ENCODE measurements around the gene KIAA1755. TPM values are rescaled to one million over a fixed set of nuclear protein-coding genes. Genes with fewer than 3 reads are reported as not detected.

KIAA1755 gene
- total and polyA plus RNA-seq, 2 donors (not counting 1 experiment from before 2014, with no cell fraction given), result not detected

DNA sequence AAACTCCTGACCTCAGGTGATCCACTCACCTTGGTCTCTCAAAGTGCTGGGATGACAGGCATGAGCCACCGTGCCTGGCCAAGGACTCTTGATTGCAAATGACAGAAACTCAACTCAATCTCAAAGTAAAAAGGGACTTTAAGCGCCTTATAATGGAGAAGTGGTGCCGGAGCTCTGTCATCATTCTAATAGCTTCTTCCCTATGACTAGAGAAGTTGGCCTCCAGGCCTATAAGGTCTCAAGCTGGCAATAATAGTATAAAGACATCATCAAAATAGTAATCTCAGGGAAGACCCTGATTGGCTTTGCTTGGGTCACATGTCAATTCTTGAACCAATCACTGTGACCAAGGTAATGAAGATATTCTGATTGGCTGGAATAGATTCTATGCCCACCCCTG, 8.5 kb upstream of the KIAA1755 start:
- no peak overlapping the region for H3K27ac ChIP-seq (ENCODE audit: low read length in 2 of 2)
- Mint-ChIP-seq H3K27ac (no peak overlapping the region), H3K4me3 (no peak overlapping the region), H3K9me3 (ENCODE audit: insufficient read depth) (no peaks in the 10 kb centered on the region), H3K4me1 (no peaks in the 10 kb centered on the region), H3K27me3 (peaks cover 30% of the 10 kb centered on the region)
- H3K79me2 ChIP-seq (ENCODE audit: control insufficient read depth, insufficient read depth, low read length), result no peaks in the 10 kb centered on the region
- ChIA-PET POLR2A (no interaction called here), CTCF (interaction anchor here (0.7 kb wide), 1 partner anchor 918 kb away, joined by 3 read pairs; no protein-coding TSS in a partner anchor)
- H3K4me3 ChIP-seq (ENCODE audit: control extremely low read depth in 1 of 5, extremely low read depth in 1 of 5, insufficient read depth in 1 of 5, low read depth in 2 of 5, low read length in 4 of 5), result no peak overlapping the region
- no peak for ATAC-seq (ENCODE audit: low read depth)
- no peaks in the 10 kb centered on the region for H3K36me3 ChIP-seq (replicated peaks in 1 of 2; ENCODE audit: control extremely low read depth in 1 of 2, control insufficient read depth in 1 of 2, extremely low read depth in 1 of 2, insufficient read depth in 2 of 2, low read length in 1 of 2)
- TF ChIP-seq, protein P1, sequence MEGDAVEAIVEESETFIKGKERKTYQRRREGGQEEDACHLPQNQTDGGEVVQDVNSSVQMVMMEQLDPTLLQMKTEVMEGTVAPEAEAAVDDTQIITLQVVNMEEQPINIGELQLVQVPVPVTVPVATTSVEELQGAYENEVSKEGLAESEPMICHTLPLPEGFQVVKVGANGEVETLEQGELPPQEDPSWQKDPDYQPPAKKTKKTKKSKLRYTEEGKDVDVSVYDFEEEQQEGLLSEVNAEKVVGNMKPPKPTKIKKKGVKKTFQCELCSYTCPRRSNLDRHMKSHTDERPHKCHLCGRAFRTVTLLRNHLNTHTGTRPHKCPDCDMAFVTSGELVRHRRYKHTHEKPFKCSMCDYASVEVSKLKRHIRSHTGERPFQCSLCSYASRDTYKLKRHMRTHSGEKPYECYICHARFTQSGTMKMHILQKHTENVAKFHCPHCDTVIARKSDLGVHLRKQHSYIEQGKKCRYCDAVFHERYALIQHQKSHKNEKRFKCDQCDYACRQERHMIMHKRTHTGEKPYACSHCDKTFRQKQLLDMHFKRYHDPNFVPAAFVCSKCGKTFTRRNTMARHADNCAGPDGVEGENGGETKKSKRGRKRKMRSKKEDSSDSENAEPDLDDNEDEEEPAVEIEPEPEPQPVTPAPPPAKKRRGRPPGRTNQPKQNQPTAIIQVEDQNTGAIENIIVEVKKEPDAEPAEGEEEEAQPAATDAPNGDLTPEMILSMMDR (IDR thresholded peaks at IDR 0.05), result no peak
- no peak for TF ChIP-seq EZH2 (IDR thresholded peaks at IDR 0.05; ENCODE audit: borderline replicate concordance, insufficient read depth, low read depth, low read length, poor library complexity, severe bottlenecking)
- no peak overlapping the region for H2AFZ ChIP-seq (ENCODE audit: insufficient read depth, low read depth, low read length, poor library complexity, severe bottlenecking)
- no peak for DNase-seq
- H3K9me3 ChIP-seq (ENCODE audit: control extremely low read depth in 1 of 3, control insufficient read depth in 2 of 3, insufficient read depth in 1 of 3, low read length in 2 of 3), result peaks cover 0 to 6% (median 0%) of the 10 kb centered on the region in 3 donors
- no peaks in the 10 kb centered on the region for H3K4me1 ChIP-seq (ENCODE audit: control insufficient read depth in 2 of 2, insufficient read depth in 2 of 2, low read length in 2 of 2)
- H3K27me3 ChIP-seq (replicated peaks in 1 of 4; ENCODE audit: control extremely low read depth in 1 of 4, control insufficient read depth in 3 of 4, insufficient read depth in 4 of 4, low read length in 3 of 4), result peaks cover 0 to 3% (median 0%) of the 10 kb centered on the region in 4 experiments
- intact Hi-C loops (cut with micrococcal nuclease), result no loop called here
- no peak overlapping the region for H3K9ac ChIP-seq (ENCODE audit: low read length)
- no peak overlapping the region for H3K4me2 ChIP-seq (replicated peaks; ENCODE audit: low read depth, low read length, poor library complexity, severe bottlenecking)
- no CpG with 5 or more reads among the region's 3 CpGs for WGBS (ENCODE audit: insufficient coverage)
- H4K20me1 ChIP-seq (ENCODE audit: control insufficient read depth, insufficient read depth, low read length, poor library complexity, severe bottlenecking), result no peaks in the 10 kb centered on the region

DNA sequence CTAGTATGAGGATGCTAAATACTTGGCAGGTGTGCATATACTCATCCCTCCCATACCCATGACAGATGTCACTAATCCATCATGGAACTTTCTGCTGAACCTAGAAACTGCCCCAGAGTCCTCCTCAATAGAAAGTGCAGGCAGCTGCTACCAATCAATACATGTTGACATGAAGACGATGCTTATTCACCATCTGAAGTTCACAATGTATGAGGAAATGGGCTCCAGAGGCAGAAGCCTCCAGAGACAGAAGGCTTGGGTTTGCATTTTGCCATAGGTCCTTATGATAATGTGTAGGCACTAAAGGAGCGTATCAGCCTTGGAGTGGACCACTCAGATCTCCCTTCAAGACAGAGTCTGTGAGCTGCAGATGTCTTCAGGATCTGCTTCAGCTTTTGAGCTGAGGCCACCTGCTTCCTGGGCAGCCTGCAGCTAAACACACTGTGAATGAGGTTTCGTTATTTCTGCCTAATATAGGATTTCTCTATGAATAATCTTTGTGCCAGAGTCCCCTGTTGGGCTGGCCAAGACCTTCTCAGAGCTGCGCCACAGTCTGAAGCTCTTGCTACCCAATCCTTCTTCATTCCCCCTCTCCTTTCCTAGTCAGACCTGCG, 7.5 kb upstream of the KIAA1755 start:
- Histone ChIP-seq H3K4me1 (ENCODE audit: control insufficient read depth in 2 of 2, insufficient read depth in 2 of 2, low read length in 2 of 2) (no peaks in the 10 kb centered on the region), H2AFZ (ENCODE audit: insufficient read depth, low read depth, low read length, poor library complexity, severe bottlenecking) (no peak overlapping the region), H3K9ac (ENCODE audit: low read length) (no peak overlapping the region), H3K36me3 (replicated peaks in 1 of 2; ENCODE audit: control extremely low read depth in 1 of 2, control insufficient read depth in 1 of 2, extremely low read depth in 1 of 2, insufficient read depth in 2 of 2, low read length in 1 of 2) (no peaks in the 10 kb centered on the region), H4K20me1 (ENCODE audit: control insufficient read depth, insufficient read depth, low read length, poor library complexity, severe bottlenecking) (no peaks in the 10 kb centered on the region), H3K4me2 (replicated peaks; ENCODE audit: low read depth, low read length, poor library complexity, severe bottlenecking) (no peak overlapping the region), H3K4me3 (ENCODE audit: control extremely low read depth in 1 of 5, extremely low read depth in 1 of 5, insufficient read depth in 1 of 5, low read depth in 2 of 5, low read length in 4 of 5) (no peak overlapping the region), H3K79me2 (ENCODE audit: control insufficient read depth, insufficient read depth, low read length) (no peaks in the 10 kb centered on the region), H3K27ac (ENCODE audit: low read length in 2 of 2) (no peak overlapping the region), H3K9me3 (ENCODE audit: control extremely low read depth in 1 of 3, control insufficient read depth in 2 of 3, insufficient read depth in 1 of 3, low read length in 2 of 3) (peaks cover 0 to 6% (median 0%) of the 10 kb centered on the region in 3 donors), H3K27me3 (replicated peaks in 1 of 4; ENCODE audit: control extremely low read depth in 1 of 4, control insufficient read depth in 3 of 4, insufficient read depth in 4 of 4, low read length in 3 of 4) (peaks cover 0 to 6% (median 1%) of the 10 kb centered on the region in 4 experiments)
- Mint-ChIP-seq H3K4me3 (no peak overlapping the region), H3K4me1 (no peaks in the 10 kb centered on the region), H3K27ac (no peak overlapping the region), H3K27me3 (peaks cover 34% of the 10 kb centered on the region), H3K9me3 (ENCODE audit: insufficient read depth) (no peaks in the 10 kb centered on the region)
- DNase-seq (no peak), ATAC-seq (ENCODE audit: low read depth) (no peak)
- intact Hi-C loops (cut with micrococcal nuclease), result no loop called here
- CTCF ChIA-PET, result no interaction called here
- POLR2A ChIA-PET, result no interaction called here
- TF ChIP-seq EZH2 (IDR thresholded peaks at IDR 0.05; ENCODE audit: borderline replicate concordance, insufficient read depth, low read depth, low read length, poor library complexity, severe bottlenecking), result no peak
- TF ChIP-seq, protein P1 (IDR thresholded peaks at IDR 0.05), result no peak
- WGBS (ENCODE audit: insufficient coverage), result 88% methylated on average over 3 of the region's 5 CpGs
